Left lung (tissue), 10 donors: ENCODE measurements around the gene SPHK2. TPM values are rescaled to one million over a fixed set of nuclear protein-coding genes. Genes with fewer than 3 reads are reported as not detected.
A peak's percentile ranks its signal among the peaks of the same experiment; 100 is the strongest.

Source experiments
- ATAC-seq: fragments of 200-7000 bp; cut with Tn5 transposase; one replicate; pipeline ENCODE4 v1.9.1; 2020; ENCODE audit warnings: moderate library complexity
- DNase-seq, 4 donors: peaks; one replicate each; pipeline ENCODE4 v3.0.0-alpha.2; 2013 to 2020
- H3K27ac ChIP-seq, 2 donors: fragments of 200-600 bp; sonication (generic) in 1 of 2; one replicate each; pipeline versions ENCODE4 v1.5.0 to v1.8.0; 2020 to 2021
- H3K27me3 ChIP-seq, 2 donors: fragments of 200-600 bp; sonication (generic) in 1 of 2; one replicate each; pipeline versions ENCODE4 v1.5.0 to v1.8.0; 2020 to 2021
- H3K36me3 ChIP-seq, 2 donors: fragments of 200-600 bp; sonication (generic) in 1 of 2; one replicate each; pipeline versions ENCODE4 v1.5.0 to v1.8.0; 2020 to 2021
- H3K4me1 ChIP-seq, 2 donors: fragments of 200-600 bp; one replicate each; pipeline ENCODE4 v1.8.0; 2021
- H3K4me3 ChIP-seq, 2 donors: fragments of 200-600 bp; sonication (generic) in 1 of 2; one replicate each; pipeline versions ENCODE4 v1.5.0 to v1.8.0; 2020 to 2021; ENCODE audit warnings: mild to moderate bottlenecking in 1 of 2
- H3K9me3 ChIP-seq, 2 donors: fragments of 200-600 bp; sonication (generic) in 1 of 2; one replicate each; pipeline versions ENCODE4 v1.5.0 to v1.8.0; 2020 to 2021
- CTCF ChIP-seq, 2 donors: fragments of 200-600 bp; sonication (generic) in 1 of 2; IDR thresholded peaks; one replicate each; pipeline versions ENCODE4 v1.5.0 to v1.8.0; 2021; ENCODE audit warnings: antibody characterized with exemption in 2 of 2
- intact Hi-C, 2 donors: fragments of 100-400 bp; cut with DNase I; formaldehyde crosslinking; loops; one replicate each; pipeline versions ENCODE4 v1.11.2 to v1.14.2; 2022
- polyA plus RNA-seq, 6 donors: library from polyadenylated mRNA; unstranded; fragments of 120-200 nt; gene quantifications; one replicate each; pipeline ENCODE4 v1.2.1, GENCODE V29; 2013; ENCODE audit not compliant: insufficient read length in 6 of 6
- total RNA-seq, 2 donors: library from RNA; stranded (reverse); fragmentation: NEBNext Ultra II Directional; extraction: Animal tissue kit (Norgen Biotek cat#: 25700); gene quantifications; one replicate each; pipeline ENCODE4 v1.2.1, GENCODE V29; 2021
- donor health status: DM: no; HTN: yes; CAD: no.
- donor health status: DM: no; HTN: no; CAD: no.

The SPHK2 gene
- total and polyA plus RNA-seq, 8 donors = 10.2 to 27.5 (median 14.9) TPM

- no peaks in the 10 kb centered on the region for H3K9me3 ChIP-seq
- H3K36me3 ChIP-seq = no peaks in the 10 kb centered on the region
- no peaks in the 10 kb centered on the region for H3K27me3 ChIP-seq
- peak; percentile 77 for ATAC-seq
- TF ChIP-seq CTCF (IDR thresholded peaks at IDR 0.05) = no peak
- peak overlapping the region; percentile 91 to 94 for H3K27ac ChIP-seq
- H3K4me3 ChIP-seq = peak overlapping the region; percentile 60 to 64
- peak; percentile 97 to 99 (median 98) for DNase-seq
- peaks cover 19 to 56% of the 10 kb centered on the region in 2 donors for H3K4me1 ChIP-seq
- intact Hi-C loops = no loop called here
These were observed 18.2 kb downstream of the SPHK2 start for GRCh38 chr19:48637449-48637947.

GRCh38 chr19:48637948-48638830 lies 18.9 kb downstream of the SPHK2 start:
- Histone ChIP-seq H3K36me3 (no peaks in the 10 kb centered on the region), H3K4me3 (peak overlapping the region; percentile 10 to 64), H3K9me3 (no peaks in the 10 kb centered on the region), H3K27me3 (no peaks in the 10 kb centered on the region), H3K4me1 (peaks cover 17 to 49% of the 10 kb centered on the region in 2 donors), H3K27ac (peak overlapping the region; percentile 91 to 94)
- peak in 3 of 4 donors; percentile 85 to 95 (median 89) for DNase-seq
- intact Hi-C loops = no loop called here
- peak; percentile 49 for ATAC-seq
- no peak for TF ChIP-seq CTCF (IDR thresholded peaks at IDR 0.05)

GRCh38 chr19:48638831-48639381 lies 19.6 kb downstream of the SPHK2 start:
- Histone ChIP-seq H3K36me3 (no peaks in the 10 kb centered on the region), H3K27me3 (no peaks in the 10 kb centered on the region), H3K27ac (peak overlapping the region; percentile 91 to 94), H3K9me3 (no peaks in the 10 kb centered on the region), H3K4me1 (peaks cover 10 to 42% of the 10 kb centered on the region in 2 donors), H3K4me3 (peak overlapping the region in 1 of 2 donors; percentile 64)
- ATAC-seq (no peak), DNase-seq (no peak)
- intact Hi-C loops = no loop called here
- no peak for TF ChIP-seq CTCF (IDR thresholded peaks at IDR 0.05)

- ATAC-seq (no peak), DNase-seq (no peak)
- TF ChIP-seq CTCF (IDR thresholded peaks at IDR 0.05) = no peak
- no peak overlapping the region for H3K4me3 ChIP-seq
- H3K4me1 ChIP-seq = peaks cover 5 to 38% of the 10 kb centered on the region in 2 donors
- no peak overlapping the region for H3K27ac ChIP-seq
- peaks cover 0 to 1% of the 10 kb centered on the region in 2 donors for H3K27me3 ChIP-seq
- H3K9me3 ChIP-seq = no peaks in the 10 kb centered on the region
- intact Hi-C loops = no loop called here
- no peaks in the 10 kb centered on the region for H3K36me3 ChIP-seq
These were observed 20.4 kb downstream of the SPHK2 start for GRCh38 chr19:48639483-48640375.
